ENCODE measurements around the gene BCR. TPM values are rescaled to one million over a fixed set of nuclear protein-coding genes. Genes with fewer than 3 reads are reported as not detected.

BCR gene
- total and polyA plus RNA-seq, 2 of the 4 experiments (the other 2 are of a cell fraction), result 28.9 to 44.6 TPM

DNA sequence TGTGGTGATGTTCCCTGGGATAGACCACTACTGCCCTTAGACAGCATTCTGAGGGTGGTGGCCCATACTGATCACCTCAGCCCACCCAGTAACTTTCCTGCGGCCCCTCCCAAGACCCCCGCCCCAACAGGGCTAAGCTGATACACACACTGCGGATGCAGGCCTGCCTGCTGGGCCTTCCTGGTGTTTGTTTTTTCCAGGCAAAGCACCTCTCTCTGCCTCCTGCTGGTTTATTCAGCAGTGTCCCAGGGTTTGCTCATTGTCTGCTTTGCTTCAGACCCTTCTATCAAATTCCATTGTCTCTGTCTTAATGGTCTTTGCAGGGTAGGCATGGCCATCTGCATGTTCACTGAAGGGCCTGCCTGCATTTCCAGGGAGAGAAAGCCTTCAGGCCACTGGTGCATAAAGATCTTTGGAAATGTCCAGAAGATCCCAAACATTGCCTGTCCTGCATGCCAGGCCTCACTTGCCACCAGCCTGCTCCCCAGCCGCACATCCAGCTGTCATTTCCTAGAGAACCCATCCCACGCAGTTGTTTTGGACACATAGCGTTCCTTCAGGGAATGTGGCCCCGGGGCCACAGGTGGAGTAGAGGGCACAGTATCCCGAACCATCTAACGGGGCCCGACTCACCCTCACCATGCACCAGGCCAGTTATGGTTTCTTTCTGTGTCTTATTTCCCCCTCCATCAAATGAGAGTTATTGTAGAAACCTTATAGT lies 50.2 kb downstream of the BCR start:
- Histone ChIP-seq H2AK9ac (replicated peaks; ENCODE audit: low read depth, low read length, poor library complexity) (no peak overlapping the region), H3K9me3 (ENCODE audit: control insufficient read depth, insufficient read depth, low read length) (peaks cover 3% of the 10 kb centered on the region; the same call in 1 of the 2 replicates), H3K14ac (replicated peaks; ENCODE audit: low read depth, low read length) (no peak overlapping the region), H3K27me3 (ENCODE audit: control insufficient read depth, insufficient read depth, low read length) (no peaks in the 10 kb centered on the region), H2AFZ (replicated peaks; ENCODE audit: low read length, poor library complexity) (no peak overlapping the region), H4K5ac (ENCODE audit: low read depth, low read length) (no peak overlapping the region), H2BK120ac (ENCODE audit: low read depth, low read length) (no peak overlapping the region), H3K4me1 (ENCODE audit: control insufficient read depth, insufficient read depth, low read length) (peaks cover 18% of the 10 kb centered on the region), H2BK5ac (ENCODE audit: low read depth, low read length, poor library complexity, severe bottlenecking) (no peak overlapping the region), H3K79me1 (ENCODE audit: low read depth in 1 of 2, low read length in 2 of 2) (peaks cover 46 to 84% of the 10 kb centered on the region in 2 experiments), H3K56ac (ENCODE audit: extremely low read depth, insufficient read depth, low read length) (no peak overlapping the region), H3K4me2 (ENCODE audit: low read depth, low read length) (no peak overlapping the region), H2BK15ac (ENCODE audit: low read depth, low read length) (no peak overlapping the region), H2BK20ac (ENCODE audit: low read depth, low read length) (no peak overlapping the region), H3K27ac (ENCODE audit: insufficient read depth, low read length) (no peak overlapping the region), H3K18ac (ENCODE audit: low read depth, low read length) (no peak overlapping the region), H2AK5ac (ENCODE audit: low read depth, low read length) (no peak overlapping the region), H3K9ac (ENCODE audit: low read depth, low read length) (no peak overlapping the region), H3K4me3 (ENCODE audit: insufficient read depth, low read depth, low read length) (no peak overlapping the region), H3K36me3 (ENCODE audit: control insufficient read depth, insufficient read depth, low read length) (no peaks in the 10 kb centered on the region), H3K9me1 (ENCODE audit: insufficient read depth, low read length) (peaks cover 29% of the 10 kb centered on the region), H4K91ac (ENCODE audit: insufficient read depth, low read depth, low read length) (no peak overlapping the region), H4K8ac (ENCODE audit: low read depth in 2 of 2, low read length in 2 of 2) (no peak overlapping the region), H3K23ac (ENCODE audit: low read depth, low read length) (no peak overlapping the region), H4K20me1 (ENCODE audit: insufficient read depth, low read length) (peaks cover 52% of the 10 kb centered on the region), H3K4ac (ENCODE audit: low read depth, low read length) (no peak overlapping the region)
- no TSS peak for BruUV-seq (replicated peaks)
- CTCF ChIA-PET, result no interaction called here
- no peak for TF ChIP-seq BHLHE40 (IDR thresholded peaks at IDR 0.05; ENCODE audit: low read depth, low read length)
- TF ChIP-seq RAD21 (IDR thresholded peaks at IDR 0.05; ENCODE audit: low read length), result no peak
- TF ChIP-seq RFX5 (IDR thresholded peaks at IDR 0.05; ENCODE audit: low read depth, low read length), result no peak
- TF ChIP-seq MAZ (IDR thresholded peaks at IDR 0.05; ENCODE audit: borderline replicate concordance, low read depth, low read length), result no peak
- no peak for TF ChIP-seq FOS (IDR thresholded peaks at IDR 0.05; ENCODE audit: low read depth, low read length)
- TF ChIP-seq POLR2A (IDR thresholded peaks at IDR 0.05; ENCODE audit: low read depth, low read length), result no peak
- no peak for TF ChIP-seq CHD1 (IDR thresholded peaks at IDR 0.05; ENCODE audit: low read depth, low read length)
- TF ChIP-seq, protein P1, sequence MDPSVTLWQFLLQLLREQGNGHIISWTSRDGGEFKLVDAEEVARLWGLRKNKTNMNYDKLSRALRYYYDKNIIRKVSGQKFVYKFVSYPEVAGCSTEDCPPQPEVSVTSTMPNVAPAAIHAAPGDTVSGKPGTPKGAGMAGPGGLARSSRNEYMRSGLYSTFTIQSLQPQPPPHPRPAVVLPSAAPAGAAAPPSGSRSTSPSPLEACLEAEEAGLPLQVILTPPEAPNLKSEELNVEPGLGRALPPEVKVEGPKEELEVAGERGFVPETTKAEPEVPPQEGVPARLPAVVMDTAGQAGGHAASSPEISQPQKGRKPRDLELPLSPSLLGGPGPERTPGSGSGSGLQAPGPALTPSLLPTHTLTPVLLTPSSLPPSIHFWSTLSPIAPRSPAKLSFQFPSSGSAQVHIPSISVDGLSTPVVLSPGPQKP (IDR thresholded peaks at IDR 0.05; ENCODE audit: borderline replicate concordance, low read depth, low read length), result no peak
- no peak for TF ChIP-seq RCOR1 (IDR thresholded peaks at IDR 0.05; ENCODE audit: insufficient replicate concordance, low read length)
- TF ChIP-seq, protein P2, sequence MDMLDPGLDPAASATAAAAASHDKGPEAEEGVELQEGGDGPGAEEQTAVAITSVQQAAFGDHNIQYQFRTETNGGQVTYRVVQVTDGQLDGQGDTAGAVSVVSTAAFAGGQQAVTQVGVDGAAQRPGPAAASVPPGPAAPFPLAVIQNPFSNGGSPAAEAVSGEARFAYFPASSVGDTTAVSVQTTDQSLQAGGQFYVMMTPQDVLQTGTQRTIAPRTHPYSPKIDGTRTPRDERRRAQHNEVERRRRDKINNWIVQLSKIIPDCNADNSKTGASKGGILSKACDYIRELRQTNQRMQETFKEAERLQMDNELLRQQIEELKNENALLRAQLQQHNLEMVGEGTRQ (IDR thresholded peaks at IDR 0.05; ENCODE audit: low read depth, low read length), result no peak
- TF ChIP-seq CEBPB (IDR thresholded peaks at IDR 0.05; ENCODE audit: low read depth, low read length), result no peak
- TF ChIP-seq NFE2L2 (IDR thresholded peaks at IDR 0.05; ENCODE audit: low read depth, low read length), result no peak
- no peak for TF ChIP-seq SMC3 (IDR thresholded peaks at IDR 0.05; ENCODE audit: low read depth, low read length)
- TF ChIP-seq, protein P3, sequence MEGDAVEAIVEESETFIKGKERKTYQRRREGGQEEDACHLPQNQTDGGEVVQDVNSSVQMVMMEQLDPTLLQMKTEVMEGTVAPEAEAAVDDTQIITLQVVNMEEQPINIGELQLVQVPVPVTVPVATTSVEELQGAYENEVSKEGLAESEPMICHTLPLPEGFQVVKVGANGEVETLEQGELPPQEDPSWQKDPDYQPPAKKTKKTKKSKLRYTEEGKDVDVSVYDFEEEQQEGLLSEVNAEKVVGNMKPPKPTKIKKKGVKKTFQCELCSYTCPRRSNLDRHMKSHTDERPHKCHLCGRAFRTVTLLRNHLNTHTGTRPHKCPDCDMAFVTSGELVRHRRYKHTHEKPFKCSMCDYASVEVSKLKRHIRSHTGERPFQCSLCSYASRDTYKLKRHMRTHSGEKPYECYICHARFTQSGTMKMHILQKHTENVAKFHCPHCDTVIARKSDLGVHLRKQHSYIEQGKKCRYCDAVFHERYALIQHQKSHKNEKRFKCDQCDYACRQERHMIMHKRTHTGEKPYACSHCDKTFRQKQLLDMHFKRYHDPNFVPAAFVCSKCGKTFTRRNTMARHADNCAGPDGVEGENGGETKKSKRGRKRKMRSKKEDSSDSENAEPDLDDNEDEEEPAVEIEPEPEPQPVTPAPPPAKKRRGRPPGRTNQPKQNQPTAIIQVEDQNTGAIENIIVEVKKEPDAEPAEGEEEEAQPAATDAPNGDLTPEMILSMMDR (conservative IDR thresholded peaks at IDR 0.05; ENCODE audit: low read depth, low read length), result no peak
- no peak for TF ChIP-seq MXI1 (IDR thresholded peaks at IDR 0.05; ENCODE audit: borderline replicate concordance, low read depth, low read length)
- TF ChIP-seq MAFK (IDR thresholded peaks at IDR 0.05; ENCODE audit: low read depth, low read length), result no peak
- intact Hi-C loops (cut with micrococcal nuclease) (no loop called here), in situ Hi-C loops (cut with MboI; ENCODE audit: low sequenced_read_pairs) (no loop called here), dilution Hi-C loops (cut with HindIII; ENCODE audit: low sequenced_read_pairs, unreplicated experiment) (no loop called here)
- ATAC-seq (ENCODE audit: low read depth) (no peak), DNase-seq (no peak)
- WGBS, 2 experiments (ENCODE audit: extremely low coverage in 2 of 2, insufficient read length in 1 of 2), result no CpG with 5 or more reads among the region's 10 CpGs
- POLR2A ChIA-PET (ENCODE audit: unreplicated experiment), result interaction anchor here (0.6 kb wide), 1 partner anchor 11 kb away, joined by 3 read pairs; no protein-coding TSS in a partner anchor

Measured in IMR-90 (cell line).